ENCODE data around the gene PRR22. TPM values are rescaled to one million over a fixed set of nuclear protein-coding genes. Genes with fewer than 3 reads are reported as not detected.

PRR22 gene
- total and polyA plus RNA-seq, 9 of the 15 experiments (the other 6 are each of a cell fraction or from before 2014, with no cell fraction given): 0.03 to 12.0 (median 2.0) TPM; not detected in 1

DNA sequence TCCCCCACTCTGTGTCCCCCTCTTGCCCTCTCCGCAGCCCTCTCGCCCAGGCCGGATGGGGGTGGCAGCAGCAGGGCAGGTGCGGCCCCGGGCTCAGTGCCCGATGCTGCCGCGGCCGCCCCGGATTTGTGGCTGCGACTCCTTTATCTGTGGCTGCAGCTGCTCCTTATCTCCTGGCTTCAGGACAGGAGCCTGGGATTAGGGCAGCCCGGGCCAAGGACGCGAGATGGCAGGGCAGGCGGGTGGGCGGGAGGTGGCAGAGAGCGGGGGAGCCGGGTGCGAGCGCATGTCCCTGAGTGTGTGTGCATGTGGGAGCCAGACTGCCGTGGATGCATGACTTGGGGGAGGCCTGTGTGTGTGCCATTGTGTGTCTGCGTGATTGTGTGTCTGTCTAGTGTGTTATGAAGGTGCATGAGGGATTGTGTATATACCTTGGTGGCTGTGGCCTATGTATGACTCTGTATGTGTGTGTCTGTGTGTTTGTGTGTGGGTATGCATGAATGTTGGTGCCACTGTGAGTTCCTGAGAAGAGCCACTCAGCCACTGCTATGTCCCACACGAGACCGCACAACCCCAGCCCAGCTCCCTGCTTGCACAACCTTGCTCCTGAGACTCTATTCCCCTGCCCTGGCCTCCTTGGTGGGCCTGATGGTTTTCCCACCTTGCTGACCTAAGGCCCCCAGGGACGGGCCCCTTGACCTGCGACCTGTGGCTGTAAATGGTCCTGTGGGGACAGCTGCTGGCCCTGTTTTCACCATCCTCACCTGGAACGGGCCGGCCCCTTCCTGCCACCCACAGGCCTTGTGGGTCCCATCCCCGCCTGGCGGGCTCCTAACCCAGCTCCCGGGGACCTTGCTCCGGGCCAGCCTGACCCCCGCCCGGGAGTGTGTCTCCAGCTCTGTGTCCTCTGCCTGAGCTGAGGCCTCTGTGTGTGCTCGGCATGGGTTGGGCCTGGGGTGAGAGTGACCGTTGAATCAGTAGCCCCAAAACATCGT is 15.0 kb upstream of the PRR22 start (continued):
- TF ChIP-seq PBX2 (CRISPR knock-in tag; IDR thresholded peaks at IDR 0.05; ENCODE audit: low read depth): no peak
- TF ChIP-seq PBX2 (tag; conservative IDR thresholded peaks at IDR 0.05; ENCODE audit: low read depth): no peak
- no peak for TF ChIP-seq DIDO1 (tag; IDR thresholded peaks at IDR 0.05; ENCODE audit: low read depth)
- no peak for TF ChIP-seq NFE2 (IDR thresholded peaks at IDR 0.05; ENCODE audit: low read depth)
- TF ChIP-seq COPS2 (conservative IDR thresholded peaks at IDR 0.05): no peak
- TF ChIP-seq, protein P1, sequence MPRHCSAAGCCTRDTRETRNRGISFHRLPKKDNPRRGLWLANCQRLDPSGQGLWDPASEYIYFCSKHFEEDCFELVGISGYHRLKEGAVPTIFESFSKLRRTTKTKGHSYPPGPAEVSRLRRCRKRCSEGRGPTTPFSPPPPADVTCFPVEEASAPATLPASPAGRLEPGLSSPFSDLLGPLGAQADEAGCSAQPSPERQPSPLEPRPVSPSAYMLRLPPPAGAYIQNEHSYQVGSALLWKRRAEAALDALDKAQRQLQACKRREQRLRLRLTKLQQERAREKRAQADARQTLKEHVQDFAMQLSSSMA (CRISPR knock-in tag; IDR thresholded peaks at IDR 0.05): no peak
- TF ChIP-seq ZNF12 (CRISPR knock-in tag; IDR thresholded peaks at IDR 0.05): 0 out of 2 replicates have a peak, but pooled peaks have one; percentile 5
- no peak for TF ChIP-seq ATF1 (CRISPR knock-in tag; IDR thresholded peaks at IDR 0.05)
- peak; percentile 45 for TF ChIP-seq ATF1 (tag; IDR thresholded peaks at IDR 0.05)
- no peak for TF ChIP-seq RFX5 (IDR thresholded peaks at IDR 0.05; ENCODE audit: low read depth, low read length)
- no peak for TF ChIP-seq HDAC3 (IDR thresholded peaks at IDR 0.05; ENCODE audit: borderline replicate concordance, partially characterized antibody)
- TF ChIP-seq ZNF263 (CRISPR knock-in tag; IDR thresholded peaks at IDR 0.05; ENCODE audit: borderline replicate concordance): peak; percentile 73; the same call in 1 of the 2 replicates
- no peak for TF ChIP-seq RAD51 (IDR thresholded peaks at IDR 0.05; ENCODE audit: borderline replicate concordance, low read depth)
- TF ChIP-seq TEAD1 (CRISPR knock-in tag; IDR thresholded peaks at IDR 0.05): peak; percentile 79 to 82; a peak in 3 of 4 replicates
- TF ChIP-seq GTF2B (IDR thresholded peaks at IDR 0.05; ENCODE audit: extremely low read depth, insufficient read length): no peak
- TF ChIP-seq CSDE1 (IDR thresholded peaks at IDR 0.05): no peak
- TF ChIP-seq, protein P2, sequence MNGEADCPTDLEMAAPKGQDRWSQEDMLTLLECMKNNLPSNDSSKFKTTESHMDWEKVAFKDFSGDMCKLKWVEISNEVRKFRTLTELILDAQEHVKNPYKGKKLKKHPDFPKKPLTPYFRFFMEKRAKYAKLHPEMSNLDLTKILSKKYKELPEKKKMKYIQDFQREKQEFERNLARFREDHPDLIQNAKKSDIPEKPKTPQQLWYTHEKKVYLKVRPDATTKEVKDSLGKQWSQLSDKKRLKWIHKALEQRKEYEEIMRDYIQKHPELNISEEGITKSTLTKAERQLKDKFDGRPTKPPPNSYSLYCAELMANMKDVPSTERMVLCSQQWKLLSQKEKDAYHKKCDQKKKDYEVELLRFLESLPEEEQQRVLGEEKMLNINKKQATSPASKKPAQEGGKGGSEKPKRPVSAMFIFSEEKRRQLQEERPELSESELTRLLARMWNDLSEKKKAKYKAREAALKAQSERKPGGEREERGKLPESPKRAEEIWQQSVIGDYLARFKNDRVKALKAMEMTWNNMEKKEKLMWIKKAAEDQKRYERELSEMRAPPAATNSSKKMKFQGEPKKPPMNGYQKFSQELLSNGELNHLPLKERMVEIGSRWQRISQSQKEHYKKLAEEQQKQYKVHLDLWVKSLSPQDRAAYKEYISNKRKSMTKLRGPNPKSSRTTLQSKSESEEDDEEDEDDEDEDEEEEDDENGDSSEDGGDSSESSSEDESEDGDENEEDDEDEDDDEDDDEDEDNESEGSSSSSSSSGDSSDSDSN (IDR thresholded peaks at IDR 0.05; ENCODE audit: borderline replicate concordance in 1 of 2, low read depth in 2 of 2, low read length in 2 of 2): peak in 1 of 2 experiments; percentile 72; a peak in 1 of 4 replicates
- TF ChIP-seq POLR2B (IDR thresholded peaks at IDR 0.05; ENCODE audit: low read depth, partially characterized antibody): no peak
- no peak for TF ChIP-seq ID3 (CRISPR knock-in tag; IDR thresholded peaks at IDR 0.05)
- TF ChIP-seq ID3 (tag; IDR thresholded peaks at IDR 0.05): peak; percentile 80
- no peak for TF ChIP-seq SMARCB1 (IDR thresholded peaks at IDR 0.05; ENCODE audit: insufficient read length, low read depth)

Data from K562 (cell line).